Measurements from ENCODE around the gene HRK. TPM values are rescaled to one million over a fixed set of nuclear protein-coding genes. Genes with fewer than 3 reads are reported as not detected.
"Not testable (repeated sequence)": the region's sequence is repeated elsewhere in the genome, so short reads cannot be mapped to it uniquely, and the experiment has no call there.

Gene HRK
- total RNA-seq, 4 donors from 2014 or later = 0.11 to 0.17 TPM; not detected in 2

GRCh38 chr12:116818341-116818856 lies 62.8 kb downstream of the HRK start:
- Histone ChIP-seq H3K27me3 (no peaks in the 10 kb centered on the region), H3K27ac (replicated peaks in 1 of 4) (peak overlapping the region; percentile 92 to 96 (median 94)), H3K36me3 (no peaks in the 10 kb centered on the region), H3K4me1 (peaks cover 9 to 19% (median 12%) of the 10 kb centered on the region in 4 donors), H3K4me3 (peak overlapping the region; percentile 68 to 80 (median 72)), H3K9me3 (no peaks in the 10 kb centered on the region)
- WGBS = 36% methylated on average over 11 of the region's 11 CpGs
- intact Hi-C loops (cut with DNase I) = loop anchor here (10.0 kb wide), 1 partner anchor 96 kb away; the partner anchor contains the start of gene FBXW8
- TF ChIP-seq POLR2A (IDR thresholded peaks at IDR 0.05; ENCODE audit: low read depth) (no peak), POLR2AphosphoS5 (IDR thresholded peaks at IDR 0.05) (peak in 1 of 2 donors; percentile 19)
- DNase-seq (ENCODE audit: extremely low spot score) = no peak

GRCh38 chr12:116814766-116815165 lies 66.5 kb downstream of the HRK start:
- not testable (repeated sequence) for DNase-seq (ENCODE audit: extremely low spot score); H3K27me3 ChIP-seq; H3K9me3 ChIP-seq; H3K4me3 ChIP-seq; H3K27ac ChIP-seq (replicated peaks in 1 of 4); H3K36me3 ChIP-seq
- WGBS = 91% methylated on average over 10 of the region's 10 CpGs
- peaks cover 9 to 17% (median 12%) of the 10 kb centered on the region in 4 donors for H3K4me1 ChIP-seq
- intact Hi-C loops (cut with DNase I) = loop anchor here (10.0 kb wide), 1 partner anchor 100 kb away; the partner anchor contains the start of gene FBXW8

- WGBS = 94% methylated on average over 7 of the region's 7 CpGs
- intact Hi-C loops (cut with DNase I) = loop anchor here (10.0 kb wide), 1 partner anchor 101 kb away; the partner anchor contains the start of gene FBXW8
Measured at GRCh38 chr12:116813271-116814041, 67.8 kb downstream of the HRK start.

GRCh38 chr12:116812238-116812637 lies 69.0 kb downstream of the HRK start:
- DNase-seq (ENCODE audit: extremely low spot score) = no peak
- Histone ChIP-seq H3K27me3 (no peaks in the 10 kb centered on the region), H3K27ac (replicated peaks in 1 of 4) (no peak overlapping the region), H3K4me3 (no peak overlapping the region), H3K4me1 (no peaks in the 10 kb centered on the region), H3K9me3 (no peaks in the 10 kb centered on the region), H3K36me3 (no peaks in the 10 kb centered on the region)
- intact Hi-C loops (cut with DNase I) = loop anchor here (10.0 kb wide), 1 partner anchor 103 kb away; the partner anchor contains the start of gene FBXW8
- WGBS = 91% methylated on average over 10 of the region's 10 CpGs
- TF ChIP-seq POLR2AphosphoS5 (IDR thresholded peaks at IDR 0.05) (no peak), POLR2A (IDR thresholded peaks at IDR 0.05; ENCODE audit: low read depth) (no peak), CTCF (IDR thresholded peaks at IDR 0.05) (no peak), EP300 (IDR thresholded peaks at IDR 0.05) (no peak)

More at GRCh38 chr12:116813271-116814041, 67.8 kb downstream of the HRK start:
- no peak overlapping the region for H3K27ac ChIP-seq (replicated peaks in 1 of 4)
- TF ChIP-seq POLR2A (IDR thresholded peaks at IDR 0.05; ENCODE audit: low read depth) (no peak), CTCF (IDR thresholded peaks at IDR 0.05) (no peak), POLR2AphosphoS5 (IDR thresholded peaks at IDR 0.05) (no peak), EP300 (IDR thresholded peaks at IDR 0.05) (no peak)
- no peaks in the 10 kb centered on the region for H3K9me3 ChIP-seq
- peaks cover 6 to 9% (median 7%) of the 10 kb centered on the region in 4 donors for H3K4me1 ChIP-seq
- no peak for DNase-seq (ENCODE audit: extremely low spot score)
- H3K4me3 ChIP-seq = no peak overlapping the region
- H3K27me3 ChIP-seq = no peaks in the 10 kb centered on the region
- no peaks in the 10 kb centered on the region for H3K36me3 ChIP-seq

- intact Hi-C loops (cut with DNase I) = no loop called here
- Histone ChIP-seq H3K4me3 (no peak overlapping the region), H3K27me3 (no peaks in the 10 kb centered on the region), H3K9me3 (no peaks in the 10 kb centered on the region), H3K4me1 (no peaks in the 10 kb centered on the region), H3K27ac (replicated peaks in 1 of 4) (no peak overlapping the region), H3K36me3 (no peaks in the 10 kb centered on the region)
- DNase-seq (ENCODE audit: extremely low spot score) = no peak
- no peak for TF ChIP-seq CTCF (IDR thresholded peaks at IDR 0.05)
- no peak for TF ChIP-seq POLR2A (IDR thresholded peaks at IDR 0.05; ENCODE audit: low read depth)
- no peak for TF ChIP-seq POLR2AphosphoS5 (IDR thresholded peaks at IDR 0.05)
- no peak for TF ChIP-seq EP300 (IDR thresholded peaks at IDR 0.05)
- 74% methylated on average over 18 of the region's 18 CpGs for WGBS
Measured at GRCh38 chr12:116808113-116809105, 72.8 kb downstream of the HRK start.
